Limb (tissue), 2 donors: Measurements from ENCODE around the gene GSTO2.

Source experiments
- DNase-seq, 2 donors: peaks; one replicate each; pipeline ENCODE4 v3.0.0-alpha.2; 2016; ENCODE audit errors: extremely low spot score in 2 of 2

The GSTO2 gene

DNA sequence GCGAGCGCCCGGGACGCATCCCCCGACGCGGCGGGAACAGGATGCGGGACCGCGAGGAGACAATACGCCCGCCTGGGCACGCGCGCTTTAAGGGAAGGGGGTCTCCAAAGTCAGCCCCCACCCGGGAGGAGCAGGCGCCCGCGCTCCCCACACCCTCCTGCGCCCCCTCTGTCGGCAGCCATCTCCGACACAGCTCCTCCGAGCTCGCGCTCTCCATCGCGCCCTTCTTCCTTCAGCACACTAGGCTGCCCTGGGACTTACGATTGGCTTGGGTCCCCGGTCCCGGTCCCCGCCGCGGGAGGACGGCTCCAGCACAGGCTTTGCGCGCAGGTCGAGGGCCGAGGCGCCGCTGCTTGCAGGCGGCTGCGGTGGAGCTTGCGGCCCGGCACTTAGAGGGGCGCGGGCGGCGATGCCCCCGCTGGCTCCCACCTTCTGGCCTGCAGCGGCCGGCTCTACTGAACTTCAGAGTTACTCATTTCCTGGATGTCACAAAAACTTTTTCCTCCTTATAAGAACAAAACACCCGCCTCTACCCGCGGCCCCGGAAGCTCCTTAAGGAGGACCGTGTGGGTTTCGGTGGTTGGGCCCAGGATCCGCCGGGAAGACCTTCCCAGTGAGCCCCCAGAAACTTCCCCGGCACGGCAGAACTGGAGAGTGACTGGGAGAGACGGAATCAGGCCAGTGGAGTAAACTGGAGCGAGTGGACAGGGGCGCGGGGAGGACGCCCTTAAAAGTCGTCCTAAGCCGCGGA is 69.2 kb downstream of the GSTO2 start, which contains the start of gene ITPRIP:
TSS of gene ITPRIP (minus strand) at position 481 of the 751 bp plus-strand sequence. CDS start 22,414 bp downstream, outside the sequence.
- peak; percentile 83 to 87 for DNase-seq

DNA sequence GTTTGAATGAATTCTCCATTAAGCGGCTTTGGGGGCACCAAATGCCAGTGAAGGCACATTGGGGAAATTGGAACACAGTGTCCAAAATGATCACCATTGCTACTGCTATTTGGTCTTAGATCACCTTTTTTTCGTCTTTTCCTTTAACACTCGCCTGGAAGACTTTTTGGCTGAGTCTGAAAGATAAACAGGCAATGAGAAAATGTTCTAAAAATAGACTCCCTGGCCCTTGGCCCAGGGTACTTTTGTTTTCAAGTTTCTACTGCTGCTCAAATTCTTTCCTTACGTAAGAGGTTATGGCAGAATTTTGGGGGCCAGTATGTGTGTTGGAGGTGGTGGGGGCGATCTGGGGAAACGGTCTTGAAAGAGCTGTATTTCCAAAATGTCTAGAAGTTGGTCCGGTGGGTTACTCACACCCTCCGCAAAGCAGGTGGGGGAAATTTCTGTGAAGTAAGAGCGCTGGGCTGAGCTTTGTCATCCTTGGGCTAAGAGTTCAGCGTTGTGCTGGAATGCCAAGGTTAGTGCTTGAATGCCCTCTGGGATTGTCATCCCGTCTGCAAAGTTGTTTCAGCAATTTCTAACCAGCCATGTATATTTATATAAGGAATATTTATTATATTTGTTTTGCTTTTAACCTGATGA is 70.6 kb downstream of the GSTO2 start:
- peak; percentile 68 to 76 for DNase-seq

DNA sequence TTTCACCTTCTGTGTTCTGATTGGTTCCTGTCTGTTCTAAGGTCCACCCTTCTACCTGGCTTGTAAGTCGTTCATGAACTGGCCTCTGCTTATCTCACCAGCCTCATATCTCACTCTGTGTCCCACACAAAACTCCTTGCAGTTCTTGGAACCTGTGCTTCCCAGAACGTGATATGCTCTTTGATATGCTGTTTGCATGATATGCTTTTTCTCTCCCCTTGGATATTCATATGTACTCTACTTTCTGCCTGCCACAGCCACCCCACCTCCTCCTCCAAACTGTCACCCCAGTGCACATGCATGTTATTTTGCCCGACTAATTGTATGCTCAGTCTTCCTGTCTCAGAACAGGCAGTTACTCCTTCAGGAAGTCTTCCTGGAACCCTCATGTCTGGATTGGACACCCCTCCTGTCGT is 71.1 kb downstream of the GSTO2 start:
- no peak for DNase-seq

DNA sequence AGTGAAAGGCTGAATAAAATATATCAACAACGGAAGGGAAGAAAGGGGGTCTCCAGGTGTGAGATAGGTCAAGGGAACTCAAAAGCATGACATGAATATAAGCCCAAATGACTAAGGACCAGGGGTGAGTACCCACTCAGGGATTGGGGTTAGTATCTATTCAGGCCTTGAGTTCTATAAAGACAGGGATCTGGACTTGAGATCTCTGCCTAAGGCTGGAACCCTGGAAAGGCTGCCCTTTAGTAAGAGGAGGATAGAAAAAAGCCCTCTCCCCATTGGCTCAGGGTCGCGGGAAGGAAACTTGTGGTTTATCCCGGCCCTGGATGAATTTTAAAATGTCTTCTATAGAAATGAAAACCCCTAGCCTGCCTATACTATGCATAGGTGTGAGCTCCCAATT is 71.7 kb downstream of the GSTO2 start:
- no peak for DNase-seq

DNA sequence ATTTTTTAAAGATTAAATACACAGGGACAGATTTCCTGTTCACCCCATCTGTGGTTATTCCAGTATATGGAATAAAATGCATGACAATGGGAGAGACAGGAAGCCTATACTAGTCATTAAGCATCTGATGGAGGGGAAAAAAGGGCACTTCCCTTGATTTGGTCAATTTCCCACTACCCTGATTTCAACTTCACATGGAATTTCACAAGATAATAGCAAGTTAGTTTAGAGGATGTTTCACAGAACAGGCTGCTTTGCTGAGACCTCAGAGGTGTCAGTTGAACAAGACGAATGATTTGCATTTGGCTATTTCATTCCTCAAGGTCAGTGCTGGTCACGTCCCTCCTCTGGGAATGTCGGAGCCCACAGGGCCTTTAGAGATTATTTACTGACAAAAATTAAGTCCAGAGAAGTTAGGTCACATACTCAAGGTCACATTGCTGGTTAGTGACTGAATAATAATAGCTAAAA is 74.0 kb downstream of the GSTO2 start:
- DNase-seq: no peak

DNA sequence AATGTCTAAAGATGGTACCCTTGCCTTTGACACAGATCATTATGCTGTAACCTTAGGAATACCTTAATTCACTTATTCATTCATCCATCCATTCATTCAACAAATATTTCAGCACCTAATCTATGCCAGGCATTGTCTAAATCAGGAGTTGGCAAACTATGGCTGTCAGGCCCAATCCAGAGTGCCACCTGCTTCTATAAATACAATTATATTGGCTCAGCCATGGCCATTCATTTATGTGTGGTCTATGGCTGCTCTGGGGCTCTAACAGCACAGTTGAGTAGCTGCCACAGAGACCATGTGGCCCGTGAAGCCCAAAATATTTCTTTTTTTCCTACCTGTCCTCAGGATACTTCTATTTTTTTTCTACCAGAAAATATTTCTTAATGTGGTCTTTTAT is 75.2 kb downstream of the GSTO2 start:
- DNase-seq: no peak

DNA sequence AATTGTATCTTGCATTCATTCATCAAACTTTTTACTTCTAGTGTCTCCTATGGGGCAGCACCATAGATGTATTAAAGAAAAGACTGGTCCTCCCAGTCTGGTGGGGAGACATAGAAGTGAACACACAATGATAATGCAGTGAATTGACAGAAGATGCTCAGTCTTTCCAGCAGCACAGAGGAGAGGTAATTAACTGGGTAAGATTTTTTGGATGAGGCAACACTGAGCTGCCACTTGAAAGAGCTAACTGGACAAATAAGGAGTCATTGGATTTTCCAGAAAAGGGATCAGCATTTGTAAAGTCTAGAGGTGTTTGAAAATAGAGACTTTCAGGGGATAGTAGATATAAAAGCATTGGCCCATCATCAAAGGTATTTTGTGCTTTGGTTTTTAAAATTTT is 76.5 kb downstream of the GSTO2 start:
- no peak for DNase-seq

DNA sequence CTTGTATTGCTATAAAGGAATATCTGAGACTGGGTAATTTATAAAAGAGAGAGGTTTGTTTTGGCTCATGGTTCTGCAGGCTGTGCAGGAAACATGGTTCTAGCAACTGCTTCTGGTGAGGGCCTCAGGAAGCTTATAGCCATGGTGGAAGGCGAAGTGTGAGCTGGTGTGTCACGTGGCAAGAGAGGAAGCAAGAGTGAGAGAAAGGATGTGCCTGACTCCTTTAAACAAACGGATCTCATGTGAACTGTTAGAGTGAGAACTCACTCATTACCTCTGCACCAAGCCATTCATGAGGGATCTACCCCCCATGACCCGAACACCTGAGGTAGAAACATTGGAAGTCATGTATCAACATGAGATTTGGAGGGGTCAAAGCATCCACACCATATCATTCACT is 77.0 kb downstream of the GSTO2 start:
- no peak for DNase-seq

DNA sequence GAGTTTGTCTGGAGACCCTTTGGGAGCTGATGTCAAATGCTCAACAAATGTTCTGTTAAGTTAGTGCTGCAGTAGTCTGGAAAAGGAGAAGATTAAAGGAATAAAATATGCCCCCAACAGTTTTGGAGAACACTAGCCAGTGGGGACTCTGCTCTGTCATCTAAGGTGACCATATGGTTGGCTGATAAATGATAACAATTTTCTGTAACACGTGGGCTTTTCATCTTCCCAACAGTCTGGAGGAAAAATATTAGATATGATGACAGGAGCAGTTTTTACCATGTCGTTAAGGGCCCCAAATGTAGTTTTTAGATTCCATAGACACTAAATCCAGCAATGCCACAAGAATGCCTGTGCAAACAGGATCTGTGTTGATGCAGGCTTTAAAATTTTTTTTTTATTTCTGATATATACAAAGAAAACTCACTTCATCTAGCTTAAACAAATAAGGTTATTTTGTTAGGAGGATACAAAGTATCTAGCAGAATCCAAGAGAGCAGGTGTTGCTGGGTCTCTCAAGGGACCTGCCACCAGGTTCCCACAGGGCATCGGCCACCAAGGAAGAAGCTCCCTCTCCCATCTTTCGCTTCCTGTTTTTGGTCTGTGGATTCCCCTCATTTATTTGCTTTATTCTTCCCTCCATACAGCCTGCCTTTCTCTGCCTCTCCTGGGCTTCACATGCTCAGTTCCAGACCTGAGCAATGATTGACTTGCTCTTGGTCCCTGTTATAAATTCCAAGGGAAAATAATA is 78.5 kb downstream of the GSTO2 start:
- DNase-seq: no peak

DNA sequence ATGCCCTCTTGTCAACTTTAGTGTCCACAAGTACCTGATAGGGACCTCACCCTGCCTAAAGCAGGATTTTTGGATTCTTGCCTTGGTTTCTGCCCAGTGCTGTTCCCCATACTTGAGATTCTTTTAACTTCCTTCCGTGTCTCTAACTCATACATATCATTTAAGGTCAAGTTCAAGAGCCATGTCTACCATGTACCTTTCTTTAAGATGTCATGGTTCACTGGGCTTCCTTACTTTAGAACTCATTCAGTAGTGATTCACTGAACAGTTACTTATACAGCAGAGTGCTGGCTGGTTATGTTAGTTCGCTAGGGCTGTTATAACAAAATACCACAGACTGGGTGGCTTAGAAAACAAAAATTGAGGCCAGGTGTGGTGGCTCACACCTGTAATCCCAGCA is 79.6 kb downstream of the GSTO2 start:
- DNase-seq: no peak

DNA sequence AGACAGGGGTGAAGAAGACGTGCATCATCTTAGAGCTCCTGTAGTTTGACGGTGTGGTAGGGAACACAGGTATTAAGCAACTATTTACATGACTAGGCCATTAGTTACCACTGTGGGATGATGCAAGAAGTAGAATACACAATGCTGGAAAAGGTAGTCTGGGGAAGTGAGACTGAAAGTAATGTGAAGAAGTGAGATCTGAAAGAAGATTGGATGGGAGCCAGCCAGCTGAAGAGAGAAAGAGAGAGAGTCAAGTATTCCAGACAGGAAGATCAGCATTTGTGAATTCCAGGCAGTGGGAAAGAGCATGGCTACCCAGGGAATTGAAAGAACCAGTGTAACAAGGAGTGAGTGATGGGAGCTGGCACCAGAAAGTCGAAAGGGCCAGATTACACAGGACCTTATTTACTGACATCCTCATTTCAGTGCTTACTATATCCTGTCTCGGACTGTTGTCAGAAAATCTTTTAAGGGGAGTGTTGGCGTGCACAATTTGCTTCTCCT is 80.7 kb downstream of the GSTO2 start:
- peak; percentile 26 to 39 for DNase-seq

DNA sequence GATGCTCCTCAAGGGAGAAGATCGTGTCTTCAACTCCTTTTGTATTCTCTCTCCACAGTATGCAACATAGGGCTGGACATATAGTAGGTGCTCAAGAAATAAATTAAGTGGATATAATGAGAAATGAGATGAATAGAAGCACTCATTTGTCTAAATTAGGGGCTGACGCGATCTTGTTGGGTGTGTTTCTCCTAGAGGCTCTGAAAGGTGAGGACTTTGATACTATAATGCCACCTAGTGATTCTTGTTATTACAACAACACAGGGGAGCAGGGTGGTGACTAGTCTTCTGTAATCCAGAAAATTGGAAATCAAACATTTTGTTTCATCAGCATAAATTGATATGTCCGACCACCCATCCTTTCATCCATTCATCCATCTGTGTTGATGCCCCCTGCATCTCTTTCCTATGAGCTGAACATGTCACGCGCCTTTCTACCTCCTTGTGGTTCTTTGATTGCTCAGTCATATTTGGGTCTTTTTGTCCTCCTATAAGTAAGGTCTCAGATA is 81.2 kb downstream of the GSTO2 start:
- peak in 1 of 2 donors; percentile 74 for DNase-seq

DNA sequence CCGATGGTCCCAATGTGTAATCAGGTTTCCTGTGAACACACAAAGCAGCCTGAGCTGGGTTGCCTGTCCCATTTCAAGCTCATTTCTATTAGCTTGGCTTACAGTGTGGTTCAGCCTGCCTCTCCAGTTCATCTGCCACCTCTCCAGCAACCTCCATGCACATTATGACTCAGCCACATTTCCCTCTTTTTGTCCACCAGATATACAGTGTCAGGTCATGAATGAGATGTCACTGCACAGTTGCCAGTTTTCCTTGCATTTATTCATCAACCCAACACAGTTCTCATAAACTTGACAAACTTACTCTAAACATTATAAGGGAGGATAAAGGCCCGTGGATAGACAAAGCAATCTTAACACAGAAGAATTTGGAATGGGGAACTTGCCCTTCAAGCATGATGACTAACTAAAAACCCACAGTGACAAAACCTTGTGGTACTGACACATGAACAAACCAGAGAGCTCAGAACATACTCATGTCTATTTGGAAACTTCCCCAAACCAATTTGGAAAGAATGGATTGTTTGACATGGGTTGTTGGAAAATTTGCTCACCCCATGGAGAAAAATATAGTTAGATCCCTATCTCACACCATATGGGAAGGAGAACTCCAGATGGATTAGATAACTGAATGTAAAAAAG is 82.2 kb downstream of the GSTO2 start:
- no peak for DNase-seq

DNA sequence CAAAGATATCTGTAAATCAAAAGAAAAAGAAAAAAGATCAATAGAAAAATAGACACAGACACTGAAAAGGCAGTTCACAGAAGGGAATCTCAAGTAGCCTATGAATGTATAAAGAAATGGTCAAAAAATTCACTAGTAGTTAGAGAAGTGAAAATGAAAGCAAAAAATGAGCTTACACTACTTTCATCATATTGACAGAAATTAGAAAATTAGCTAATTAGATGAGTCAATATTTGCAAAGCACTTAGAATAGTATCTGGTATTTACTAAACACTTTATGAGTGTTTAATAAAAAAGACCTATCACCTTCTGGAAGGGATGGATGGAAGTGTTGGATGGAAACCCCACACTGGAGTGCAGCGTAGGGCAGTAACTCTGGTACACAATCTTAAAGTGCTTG is 82.9 kb downstream of the GSTO2 start:
- no peak for DNase-seq

DNA sequence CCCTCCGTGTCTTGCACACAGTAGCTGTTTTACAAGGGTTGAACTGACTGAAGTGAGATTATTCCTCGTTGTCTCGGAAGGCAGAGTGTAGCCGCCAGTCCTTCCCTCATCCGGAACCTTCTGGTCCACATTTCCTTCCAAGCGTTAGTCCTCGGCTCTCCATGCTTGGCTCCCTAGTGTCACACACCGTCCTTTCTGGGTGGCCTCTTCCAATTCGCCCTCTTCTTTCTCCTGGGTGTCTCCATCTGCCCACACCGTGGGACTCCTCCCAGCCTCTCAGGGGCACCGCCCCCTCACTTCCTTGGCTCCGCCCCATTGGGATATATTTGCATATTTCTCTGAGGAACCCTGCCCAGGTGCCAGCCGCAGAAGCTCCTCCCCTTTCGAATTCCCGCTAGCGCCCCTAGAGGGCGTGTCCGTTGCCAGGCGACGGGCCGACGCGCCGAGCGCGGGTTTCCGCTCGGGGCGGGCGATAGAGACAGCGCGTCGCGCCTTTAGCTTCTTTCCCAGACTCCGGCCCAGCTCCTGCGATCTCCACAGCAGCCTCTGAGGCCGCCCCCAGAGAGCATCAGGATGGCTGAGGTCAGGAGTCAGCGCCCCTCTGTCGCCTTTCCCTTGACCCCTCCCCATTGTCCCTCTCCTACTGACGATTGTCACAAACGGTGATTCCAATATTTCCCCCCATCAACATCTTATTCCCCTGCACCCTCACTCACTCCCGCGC is 84.5 kb downstream of the GSTO2 start, which contains the start of gene CFAP58:
TSS of gene CFAP58 (plus strand) at position 509 of the 724 bp plus-strand sequence. CDS start at position 574, 65 bp downstream.
- peak; percentile 83 to 93 for DNase-seq
